ENCODE measurements around the gene SIGLEC5.
"Not testable (repeated sequence)": the region's sequence is repeated elsewhere in the genome, so short reads cannot be mapped to it uniquely, and the experiment has no call there.

The SIGLEC5 gene

DNA sequence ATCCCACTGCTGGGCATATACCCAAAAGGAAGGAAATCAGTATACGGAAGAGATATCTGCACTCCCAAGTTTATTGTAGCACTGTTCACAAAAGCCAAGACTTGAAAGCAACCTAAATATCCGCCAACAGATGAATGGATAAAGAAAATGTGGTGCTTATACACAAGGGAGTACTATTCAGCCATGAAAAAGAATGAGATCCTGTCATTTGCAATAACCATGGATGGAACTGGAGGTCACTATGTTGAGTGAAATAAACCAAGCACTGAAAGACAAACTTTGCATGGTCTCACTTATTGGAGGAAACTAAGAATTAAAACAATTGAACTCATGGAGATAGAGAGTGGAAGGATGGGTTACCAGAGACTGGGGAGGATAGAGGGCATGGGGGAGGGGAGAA, 23.0 kb upstream of the SIGLEC5 start:
- no peak for TF ChIP-seq FOXP2 (optimal IDR thresholded peaks at IDR 0.05; ENCODE audit: control extremely low read depth, extremely low read length, insufficient read depth)
- TF ChIP-seq EZH2 (IDR thresholded peaks at IDR 0.05) = no peak
- TF ChIP-seq POLR2AphosphoS5 (IDR thresholded peaks at IDR 0.05; ENCODE audit: borderline replicate concordance, low read depth, low read length) = no peak
- Histone ChIP-seq H3K36me3 (ENCODE audit: insufficient read depth, low read length) (no peaks in the 10 kb centered on the region), H3K4me3 (no peak overlapping the region), H3K9me3 (ENCODE audit: low read depth, low read length) (no peaks in the 10 kb centered on the region), H3K27ac (no peak overlapping the region), H3K9ac (ENCODE audit: insufficient read length) (no peak overlapping the region)
- DNase-seq (ENCODE audit: low read depth, low spot score) = no peak

GRCh38 chr19:51652266-51652665, 22.1 kb upstream of the SIGLEC5 start:
- H3K27ac ChIP-seq = no peak overlapping the region
- H3K9ac ChIP-seq (ENCODE audit: insufficient read length) = no peak overlapping the region
- H3K4me3 ChIP-seq = no peak overlapping the region
- no peaks in the 10 kb centered on the region for H3K36me3 ChIP-seq (ENCODE audit: insufficient read depth, low read length)
- TF ChIP-seq FOXP2 (optimal IDR thresholded peaks at IDR 0.05; ENCODE audit: control extremely low read depth, extremely low read length, insufficient read depth) (no peak), EZH2 (IDR thresholded peaks at IDR 0.05) (no peak), POLR2AphosphoS5 (IDR thresholded peaks at IDR 0.05; ENCODE audit: borderline replicate concordance, low read depth, low read length) (no peak)
- no peaks in the 10 kb centered on the region for H3K9me3 ChIP-seq (ENCODE audit: low read depth, low read length)
- no peak for DNase-seq (ENCODE audit: low read depth, low spot score)

GRCh38 chr19:51651216-51651846, 21.1 kb upstream of the SIGLEC5 start:
- no peak for DNase-seq (ENCODE audit: low read depth, low spot score)
- TF ChIP-seq FOXP2 (optimal IDR thresholded peaks at IDR 0.05; ENCODE audit: control extremely low read depth, extremely low read length, insufficient read depth) = no peak
- TF ChIP-seq EZH2 (IDR thresholded peaks at IDR 0.05) = no peak
- TF ChIP-seq POLR2AphosphoS5 (IDR thresholded peaks at IDR 0.05; ENCODE audit: borderline replicate concordance, low read depth, low read length) = no peak
- no peak overlapping the region for H3K4me3 ChIP-seq
- H3K36me3 ChIP-seq (ENCODE audit: insufficient read depth, low read length) = no peaks in the 10 kb centered on the region
- no peaks in the 10 kb centered on the region for H3K9me3 ChIP-seq (ENCODE audit: low read depth, low read length)
- H3K9ac ChIP-seq (ENCODE audit: insufficient read length) = no peak overlapping the region
- H3K27ac ChIP-seq = no peak overlapping the region

- no peak for TF ChIP-seq EZH2 (IDR thresholded peaks at IDR 0.05)
- no peak for TF ChIP-seq FOXP2 (optimal IDR thresholded peaks at IDR 0.05; ENCODE audit: control extremely low read depth, extremely low read length, insufficient read depth)
- no peak for TF ChIP-seq POLR2AphosphoS5 (IDR thresholded peaks at IDR 0.05; ENCODE audit: borderline replicate concordance, low read depth, low read length)
- H3K4me3 ChIP-seq = no peak overlapping the region
- no peak overlapping the region for H3K9ac ChIP-seq (ENCODE audit: insufficient read length)
- H3K27ac ChIP-seq = no peak overlapping the region
- H3K36me3 ChIP-seq (ENCODE audit: insufficient read depth, low read length) = no peaks in the 10 kb centered on the region
- no peaks in the 10 kb centered on the region for H3K9me3 ChIP-seq (ENCODE audit: low read depth, low read length)
- no peak for DNase-seq (ENCODE audit: low read depth, low spot score)
These were observed 17.1 kb upstream of the SIGLEC5 start for GRCh38 chr19:51647318-51647717.

DNA sequence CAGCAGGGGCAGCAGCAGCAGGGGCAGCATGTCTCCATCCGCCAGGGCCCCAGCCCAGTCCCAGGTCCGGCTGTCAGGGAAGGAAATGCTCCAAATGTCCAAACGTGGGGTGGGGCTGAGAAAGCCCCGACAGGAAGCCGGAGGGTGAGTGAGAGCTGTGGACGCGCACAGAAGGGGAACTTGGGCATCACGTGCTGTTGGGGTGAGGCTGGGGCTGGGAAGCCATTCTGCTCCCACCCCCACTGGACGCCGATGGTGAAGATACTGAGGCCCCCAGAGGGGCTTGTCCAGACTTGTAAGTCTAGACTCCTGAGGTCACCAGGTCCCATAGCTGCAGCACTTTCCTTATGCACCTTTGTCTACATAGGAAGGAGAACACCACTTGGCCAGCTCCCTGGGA, 16.5 kb upstream of the SIGLEC5 start, which contains the start of gene SIGLEC14:
TSS of gene SIGLEC14 (minus strand) at position 96 of the 400 bp plus-strand sequence. CDS start at position 30, 66 bp downstream.
- not testable (repeated sequence) for H3K9ac ChIP-seq (ENCODE audit: insufficient read length); H3K36me3 ChIP-seq (ENCODE audit: insufficient read depth, low read length); H3K4me3 ChIP-seq; H3K9me3 ChIP-seq (ENCODE audit: low read depth, low read length); DNase-seq (ENCODE audit: low read depth, low spot score); H3K27ac ChIP-seq

DNA sequence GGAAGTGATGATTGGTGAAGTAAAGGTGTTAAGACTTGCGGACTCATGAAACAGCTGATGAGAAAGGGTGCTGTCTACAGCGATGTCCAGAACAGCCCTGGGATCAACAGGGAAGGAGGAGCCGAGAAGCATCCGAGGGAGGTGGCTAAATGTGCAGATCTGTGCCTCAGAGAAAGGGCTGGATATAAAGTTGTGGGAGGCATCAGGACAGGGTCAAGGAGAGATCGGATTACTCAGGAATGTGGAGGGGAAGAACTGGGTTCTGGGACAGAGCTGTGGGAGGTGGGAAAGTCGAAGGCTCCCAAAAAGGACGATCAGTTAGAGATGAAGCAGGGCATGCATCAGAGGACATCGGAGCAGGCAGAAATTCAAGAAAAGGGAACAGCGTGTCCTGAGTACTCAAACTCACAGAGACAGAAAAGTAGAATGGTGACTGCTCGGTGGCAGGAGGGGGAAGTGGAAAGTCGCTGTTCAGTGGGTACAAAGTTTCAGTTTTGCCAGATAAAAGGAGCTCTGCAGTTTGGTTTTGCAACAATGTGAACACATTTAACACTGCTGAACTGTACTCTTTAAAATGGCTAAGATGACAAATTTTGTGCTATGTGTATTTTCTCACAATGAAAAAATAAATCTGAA, 14.6 kb upstream of the SIGLEC5 start:
- no peak overlapping the region for H3K4me3 ChIP-seq
- H3K27ac ChIP-seq = no peak overlapping the region
- no peak overlapping the region for H3K9ac ChIP-seq (ENCODE audit: insufficient read length)
- TF ChIP-seq EZH2 (IDR thresholded peaks at IDR 0.05) (no peak), POLR2AphosphoS5 (IDR thresholded peaks at IDR 0.05; ENCODE audit: borderline replicate concordance, low read depth, low read length) (no peak)
- H3K9me3 ChIP-seq (ENCODE audit: low read depth, low read length) = no peaks in the 10 kb centered on the region
- DNase-seq (ENCODE audit: low read depth, low spot score) = no peak
- H3K36me3 ChIP-seq (ENCODE audit: insufficient read depth, low read length) = no peaks in the 10 kb centered on the region

DNA sequence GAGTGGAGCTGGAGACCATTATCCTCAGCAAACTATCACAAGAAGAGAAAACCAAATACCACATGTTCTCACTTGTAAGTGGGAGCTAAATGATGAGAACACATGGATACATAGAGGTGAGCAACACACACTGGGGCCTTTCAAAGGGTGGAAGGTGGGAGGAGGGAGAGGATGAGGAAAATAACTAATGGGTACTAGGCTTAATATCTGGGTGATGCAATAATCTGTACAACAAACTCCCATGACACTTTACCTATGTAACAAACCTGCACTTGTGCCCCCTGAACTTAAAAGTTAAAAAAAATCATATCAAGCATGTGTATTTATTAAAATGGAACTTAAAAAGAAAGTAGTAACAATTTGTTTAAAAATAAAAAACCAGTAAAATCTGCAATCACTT, 11.4 kb upstream of the SIGLEC5 start:
- no peak for DNase-seq (ENCODE audit: low read depth, low spot score)
- TF ChIP-seq EZH2 (IDR thresholded peaks at IDR 0.05) = no peak
- no peak for TF ChIP-seq POLR2AphosphoS5 (IDR thresholded peaks at IDR 0.05; ENCODE audit: borderline replicate concordance, low read depth, low read length)
- no peak for TF ChIP-seq FOXP2 (optimal IDR thresholded peaks at IDR 0.05; ENCODE audit: control extremely low read depth, extremely low read length, insufficient read depth)

DNA sequence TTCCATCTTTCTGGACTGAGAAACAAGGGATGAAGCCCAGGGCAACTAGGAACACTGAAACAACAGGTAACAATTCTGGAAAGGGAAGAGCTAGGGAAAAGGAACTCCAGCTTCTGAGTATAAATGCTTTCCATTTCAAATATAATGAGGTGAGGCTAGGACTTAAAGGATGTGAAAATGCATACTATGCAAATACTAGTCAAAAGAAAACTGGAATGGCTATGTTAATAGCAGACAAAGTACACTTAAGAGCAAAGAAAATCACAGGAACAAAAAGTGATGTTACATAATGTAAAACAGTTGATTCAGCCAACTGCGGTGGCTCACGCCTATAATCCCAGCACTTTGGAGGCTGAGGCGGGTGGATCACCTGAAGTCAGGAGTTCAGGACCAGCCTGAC, 10.2 kb upstream of the SIGLEC5 start:
- Histone ChIP-seq H3K4me3 (no peak overlapping the region), H3K9me3 (ENCODE audit: low read depth, low read length) (no peaks in the 10 kb centered on the region), H3K27ac (no peak overlapping the region), H3K9ac (ENCODE audit: insufficient read length) (no peak overlapping the region), H3K36me3 (ENCODE audit: insufficient read depth, low read length) (no peaks in the 10 kb centered on the region)
- DNase-seq (ENCODE audit: low read depth, low spot score) = no peak
- no peak for TF ChIP-seq EZH2 (IDR thresholded peaks at IDR 0.05)
- TF ChIP-seq POLR2AphosphoS5 (IDR thresholded peaks at IDR 0.05; ENCODE audit: borderline replicate concordance, low read depth, low read length) = no peak
- no peak for TF ChIP-seq FOXP2 (optimal IDR thresholded peaks at IDR 0.05; ENCODE audit: control extremely low read depth, extremely low read length, insufficient read depth)

More for the DNA sequence above, 11.4 kb upstream of the SIGLEC5 start:
- H3K4me3 ChIP-seq = no peak overlapping the region
- no peak overlapping the region for H3K27ac ChIP-seq
- H3K9ac ChIP-seq (ENCODE audit: insufficient read length) = no peak overlapping the region
- no peaks in the 10 kb centered on the region for H3K36me3 ChIP-seq (ENCODE audit: insufficient read depth, low read length)
- no peaks in the 10 kb centered on the region for H3K9me3 ChIP-seq (ENCODE audit: low read depth, low read length)

DNA sequence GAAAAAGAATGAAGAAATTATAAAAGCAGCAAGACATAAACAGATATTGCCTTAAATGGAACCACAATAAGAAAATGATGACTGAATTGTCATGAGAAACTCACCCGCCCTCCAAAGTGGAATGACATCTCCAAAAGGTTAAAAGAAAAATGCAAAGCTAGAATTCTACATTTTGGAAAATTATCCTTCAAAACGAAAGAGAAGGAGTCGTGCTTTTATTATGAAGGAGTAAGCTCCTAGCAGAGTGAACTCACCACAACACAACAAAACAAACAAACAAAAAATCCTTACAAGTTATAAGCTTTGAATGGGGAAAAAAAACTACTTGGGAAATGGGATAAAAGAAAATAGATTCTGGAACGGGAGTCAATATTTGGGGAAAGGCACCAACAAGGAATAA, 9.7 kb upstream of the SIGLEC5 start:
- Histone ChIP-seq H3K9me3 (ENCODE audit: low read depth, low read length) (no peaks in the 10 kb centered on the region), H3K36me3 (ENCODE audit: insufficient read depth, low read length) (no peaks in the 10 kb centered on the region), H3K9ac (ENCODE audit: insufficient read length) (no peak overlapping the region), H3K27ac (no peak overlapping the region), H3K4me3 (no peak overlapping the region)
- TF ChIP-seq POLR2AphosphoS5 (IDR thresholded peaks at IDR 0.05; ENCODE audit: borderline replicate concordance, low read depth, low read length) (no peak), EZH2 (IDR thresholded peaks at IDR 0.05) (no peak), FOXP2 (optimal IDR thresholded peaks at IDR 0.05; ENCODE audit: control extremely low read depth, extremely low read length, insufficient read depth) (no peak)
- no peak for DNase-seq (ENCODE audit: low read depth, low spot score)

Data from SK-N-MC (cell line).